Measurements from ENCODE around the gene HNF4A.

- no peak for TF ChIP-seq POLR2AphosphoS5 (IDR thresholded peaks at IDR 0.05; ENCODE audit: insufficient read depth in 1 of 2, low read depth in 1 of 2)
- no peak for TF ChIP-seq CTCF (IDR thresholded peaks at IDR 0.05)
- TF ChIP-seq POLR2A (IDR thresholded peaks at IDR 0.05) = no peak
Measured at GRCh38 chr20:44403194-44404112, 48.0 kb downstream of the HNF4A start.
